22Rv1 (cell line): ENCODE data around the gene FCN3.

Experiments used
- H3K27ac ChIP-seq: fragments of 450-650 bp; 2 replicates; pipeline ENCODE4 v1.5.1; 2017
- ZFX ChIP-seq: fragments of 450-650 bp; IDR thresholded peaks from 2 replicates; pipeline ENCODE4 v1.6.1; 2017; ENCODE audit warnings: antibody characterized with exemption, borderline replicate concordance
- TF ChIP-seq, protein P1 (sequence below): fragments of 450-650 bp; IDR thresholded peaks from 2 replicates; pipeline ENCODE4 v1.5.1; 2017; ENCODE audit warnings: mild to moderate bottlenecking

Gene FCN3

GRCh38 chr1:27331922-27332321 lies 42.7 kb downstream of the FCN3 start:
- TF ChIP-seq ZFX, result no peak
- TF ChIP-seq, protein P1, sequence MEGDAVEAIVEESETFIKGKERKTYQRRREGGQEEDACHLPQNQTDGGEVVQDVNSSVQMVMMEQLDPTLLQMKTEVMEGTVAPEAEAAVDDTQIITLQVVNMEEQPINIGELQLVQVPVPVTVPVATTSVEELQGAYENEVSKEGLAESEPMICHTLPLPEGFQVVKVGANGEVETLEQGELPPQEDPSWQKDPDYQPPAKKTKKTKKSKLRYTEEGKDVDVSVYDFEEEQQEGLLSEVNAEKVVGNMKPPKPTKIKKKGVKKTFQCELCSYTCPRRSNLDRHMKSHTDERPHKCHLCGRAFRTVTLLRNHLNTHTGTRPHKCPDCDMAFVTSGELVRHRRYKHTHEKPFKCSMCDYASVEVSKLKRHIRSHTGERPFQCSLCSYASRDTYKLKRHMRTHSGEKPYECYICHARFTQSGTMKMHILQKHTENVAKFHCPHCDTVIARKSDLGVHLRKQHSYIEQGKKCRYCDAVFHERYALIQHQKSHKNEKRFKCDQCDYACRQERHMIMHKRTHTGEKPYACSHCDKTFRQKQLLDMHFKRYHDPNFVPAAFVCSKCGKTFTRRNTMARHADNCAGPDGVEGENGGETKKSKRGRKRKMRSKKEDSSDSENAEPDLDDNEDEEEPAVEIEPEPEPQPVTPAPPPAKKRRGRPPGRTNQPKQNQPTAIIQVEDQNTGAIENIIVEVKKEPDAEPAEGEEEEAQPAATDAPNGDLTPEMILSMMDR, result no peak
- H3K27ac ChIP-seq, result no peak overlapping the region

- no peak for TF ChIP-seq ZFX
- TF ChIP-seq, protein P1, result no peak
- no peak overlapping the region for H3K27ac ChIP-seq
Measured at GRCh38 chr1:27331426-27331825, 43.2 kb downstream of the FCN3 start.

GRCh38 chr1:27330786-27331185 lies 43.8 kb downstream of the FCN3 start:
- TF ChIP-seq, protein P1, result no peak
- no peak for TF ChIP-seq ZFX
- H3K27ac ChIP-seq, result no peak overlapping the region

DNA sequence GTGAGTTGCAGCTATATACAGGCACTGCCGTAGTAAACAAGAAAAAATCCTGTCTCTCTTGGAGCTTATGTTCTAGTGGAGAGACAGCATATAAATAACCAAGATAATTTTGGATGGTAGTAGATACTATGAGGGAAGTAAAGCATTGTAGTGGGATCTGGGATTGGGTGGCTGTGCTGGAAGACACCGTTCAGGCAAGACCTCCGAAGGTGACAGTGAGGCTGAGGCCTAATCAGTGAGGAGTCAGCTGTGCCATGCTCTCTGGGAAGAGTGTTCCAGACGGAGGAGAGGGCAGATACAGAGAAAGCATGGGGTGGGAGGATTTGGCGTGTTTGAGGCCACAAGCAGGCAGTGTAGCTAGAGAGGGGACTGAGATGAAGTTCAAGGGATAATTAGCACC lies 46.7 kb downstream of the FCN3 start:
- H3K27ac ChIP-seq, result no peak overlapping the region
- TF ChIP-seq ZFX, result no peak
- TF ChIP-seq, protein P1, result no peak

DNA sequence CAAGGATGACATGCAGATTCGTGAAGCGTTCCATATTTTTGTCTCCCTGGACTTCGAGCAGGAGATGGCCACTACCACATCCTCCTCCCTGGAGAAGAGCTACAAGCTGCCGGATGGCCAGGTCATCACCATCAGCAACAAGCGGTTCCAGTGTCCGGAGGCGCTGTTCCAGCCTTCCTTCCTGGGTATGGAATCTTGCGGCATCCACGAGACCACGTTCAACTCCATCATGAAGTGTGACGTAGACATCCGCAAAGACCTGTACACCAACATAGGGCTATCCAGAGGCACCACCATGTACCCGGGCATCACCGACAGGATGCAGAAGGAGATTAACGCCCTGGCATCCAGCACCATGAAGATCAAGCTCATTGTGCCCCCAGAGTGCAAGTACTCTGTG lies 49.3 kb downstream of the FCN3 start:
- TF ChIP-seq, protein P1, result no peak
- TF ChIP-seq ZFX, result no peak
- H3K27ac ChIP-seq, result no peak overlapping the region

DNA sequence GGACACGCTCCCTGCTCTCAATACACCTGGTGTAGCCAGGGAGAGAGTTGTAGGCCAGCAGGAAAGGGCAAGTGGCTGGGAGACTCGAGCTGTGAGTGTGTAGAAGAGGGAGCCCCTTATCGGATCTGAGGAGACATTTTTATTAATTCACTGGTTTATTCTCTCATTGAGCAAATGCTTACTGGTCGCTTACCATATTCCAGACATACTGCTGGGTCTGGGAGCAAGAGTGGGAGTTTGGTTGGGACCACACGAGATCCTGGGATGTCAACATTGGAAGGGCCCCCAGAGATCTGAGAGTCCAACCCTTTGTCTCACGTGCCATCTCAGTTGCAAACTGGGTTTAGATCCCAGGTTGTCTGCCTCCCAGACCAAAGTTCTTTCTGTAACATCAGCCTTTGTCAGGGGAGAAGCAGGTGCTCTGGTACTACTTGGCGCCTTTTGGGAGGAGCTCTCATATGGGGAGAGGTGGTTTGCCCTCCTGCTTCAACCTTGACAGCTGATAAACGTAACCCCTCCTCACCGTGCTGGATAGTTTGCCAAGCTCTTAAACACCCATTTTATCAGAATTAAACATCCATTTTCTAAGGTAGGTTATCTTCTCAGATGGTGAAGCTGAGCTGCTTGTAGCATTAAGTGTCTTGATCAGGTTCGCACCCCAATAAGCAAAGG lies 51.9 kb downstream of the FCN3 start:
- TF ChIP-seq, protein P1, result no peak
- no peak for TF ChIP-seq ZFX
- H3K27ac ChIP-seq, result peak overlapping the region; percentile 88

GRCh38 chr1:27321813-27322568 lies 52.6 kb downstream of the FCN3 start, which contains the start of gene TMEM222:
Gene TMEM222, plus strand, starts transcription at chr1:27322163. Its CDS starts 35 bp downstream, at chr1:27322198.
- TF ChIP-seq ZFX, result no peak
- TF ChIP-seq, protein P1, result no peak
- peak within 1 kb of the TSS; percentile 88 for H3K27ac ChIP-seq
